Stimulated activated CD8-positive, alpha-beta memory T cell treated with anti-CD3 and anti-CD28 coated beads, Interleukin-12 subunit alpha, Interleukin-12 subunit beta, amount 100 ng/mL, for 24 hours (primary cell): Measurements from ENCODE around the gene SPPL3.
"Not testable (repeated sequence)": the region's sequence is repeated elsewhere in the genome, so short reads cannot be mapped to it uniquely, and the experiment has no call there.

Experiments
- DNase-seq: peaks from one replicate; pipeline ENCODE4 v3.0.0-alpha.2; 2020; ENCODE audit errors: extremely low read depth

Gene SPPL3

GRCh38 chr12:120904197-120904773, at the start of gene SPPL3:
SPPL3 (minus strand) TSS chr12:120904358; CDS start chr12:120903867, 491 bp downstream.
- peak; percentile 87 for DNase-seq

- DNase-seq = no peak
These were observed 46.6 kb upstream of the SPPL3 start for GRCh38 chr12:120950807-120951206.

- not testable (repeated sequence) for DNase-seq
These were observed 46.2 kb upstream of the SPPL3 start for GRCh38 chr12:120950260-120950799.

- not testable (repeated sequence) for DNase-seq
These were observed 41.4 kb upstream of the SPPL3 start for GRCh38 chr12:120945516-120945915.

GRCh38 chr12:120944645-120945217, 40.6 kb upstream of the SPPL3 start:
- peak; percentile 27 for DNase-seq

GRCh38 chr12:120943482-120943881, 39.3 kb upstream of the SPPL3 start:
- DNase-seq = no peak

GRCh38 chr12:120941846-120942405, 37.8 kb upstream of the SPPL3 start:
- DNase-seq = no peak

GRCh38 chr12:120941412-120941811, 37.3 kb upstream of the SPPL3 start:
- no peak for DNase-seq

- DNase-seq = no peak
These were observed 36.6 kb upstream of the SPPL3 start for GRCh38 chr12:120940799-120941198.

- DNase-seq = no peak
These were observed 35.8 kb upstream of the SPPL3 start for GRCh38 chr12:120940006-120940405.

GRCh38 chr12:120939523-120939922, 35.4 kb upstream of the SPPL3 start:
- no peak for DNase-seq

- no peak for DNase-seq
These were observed 34.3 kb upstream of the SPPL3 start for GRCh38 chr12:120938496-120938895.

GRCh38 chr12:120936197-120936596, 32.0 kb upstream of the SPPL3 start:
- no peak for DNase-seq

- DNase-seq = no peak
These were observed 29.6 kb upstream of the SPPL3 start for GRCh38 chr12:120933786-120934185.

- DNase-seq = no peak
These were observed 28.9 kb upstream of the SPPL3 start for GRCh38 chr12:120932956-120933526.

GRCh38 chr12:120932058-120932457, 27.9 kb upstream of the SPPL3 start:
- no peak for DNase-seq

GRCh38 chr12:120930032-120930431, 25.9 kb upstream of the SPPL3 start:
- DNase-seq = no peak

GRCh38 chr12:120928864-120929652, 24.9 kb upstream of the SPPL3 start:
- no peak for DNase-seq

GRCh38 chr12:120925740-120926563, 21.8 kb upstream of the SPPL3 start:
- DNase-seq = no peak

- DNase-seq = no peak
These were observed 18.1 kb upstream of the SPPL3 start for GRCh38 chr12:120922279-120922678.

- DNase-seq = no peak
These were observed 17.5 kb upstream of the SPPL3 start for GRCh38 chr12:120921637-120922036.
